Renal pelvis (tissue), 4 donors: ENCODE measurements around the gene RREB1. TPM values are rescaled to one million over a fixed set of nuclear protein-coding genes. Genes with fewer than 3 reads are reported as not detected.

Experiments
- DNase-seq: peaks from one replicate; pipeline ENCODE4 v3.0.0-alpha.2; 2013
- polyA plus RNA-seq, 3 donors: library from polyadenylated mRNA; unstranded; fragments of 120-200 nt; gene quantifications; one replicate each; pipeline ENCODE4 v1.2.1, GENCODE V29; 2013; ENCODE audit not compliant: insufficient read length in 3 of 3

The RREB1 gene
- polyA plus RNA-seq, 3 donors, result 21.8 to 29.0 (median 27.5) TPM

DNA sequence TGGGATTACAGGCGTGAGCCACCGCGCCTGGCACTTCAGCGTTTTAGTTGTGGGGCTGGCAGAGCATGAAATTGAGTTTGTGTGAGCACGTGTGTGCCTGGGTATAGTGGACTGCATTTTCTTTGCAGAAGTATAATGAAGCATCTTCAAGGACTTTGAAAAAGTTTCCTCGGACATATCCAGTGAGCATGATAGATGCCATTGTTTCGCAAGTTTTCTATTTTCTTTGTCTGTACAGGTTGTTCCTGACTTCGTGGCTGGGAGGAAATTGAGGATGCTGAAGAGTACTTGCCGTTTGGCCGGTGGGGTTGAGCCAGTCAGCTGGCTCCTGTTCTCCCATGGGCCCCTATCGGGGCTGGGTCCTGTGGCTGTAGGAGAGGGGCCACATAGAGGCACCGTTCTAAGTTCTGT lies 55.9 kb downstream of the RREB1 start:
- DNase-seq, result no peak

DNA sequence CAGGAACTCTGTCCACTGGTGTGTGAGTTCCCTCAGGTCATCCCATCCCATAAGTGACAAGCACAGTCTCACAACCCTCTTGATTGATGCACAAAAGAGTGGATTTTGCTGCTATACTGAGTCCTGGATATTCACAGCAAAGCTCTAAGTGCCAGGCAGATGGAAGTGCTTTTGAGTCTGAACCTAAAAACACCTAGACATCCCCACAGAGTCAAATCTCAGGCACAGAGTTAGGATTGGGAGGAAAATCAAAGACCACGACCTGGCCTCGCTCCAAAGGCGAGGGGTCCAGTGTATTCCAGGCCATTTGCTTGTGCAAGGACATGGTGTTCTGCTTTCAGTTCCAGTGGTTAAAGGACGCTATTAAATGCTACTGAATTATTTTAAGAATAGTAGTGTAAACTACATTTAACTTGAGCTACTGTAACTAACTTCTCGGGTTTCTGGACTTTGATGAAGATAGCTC lies 56.8 kb downstream of the RREB1 start:
- DNase-seq, result no peak

DNA sequence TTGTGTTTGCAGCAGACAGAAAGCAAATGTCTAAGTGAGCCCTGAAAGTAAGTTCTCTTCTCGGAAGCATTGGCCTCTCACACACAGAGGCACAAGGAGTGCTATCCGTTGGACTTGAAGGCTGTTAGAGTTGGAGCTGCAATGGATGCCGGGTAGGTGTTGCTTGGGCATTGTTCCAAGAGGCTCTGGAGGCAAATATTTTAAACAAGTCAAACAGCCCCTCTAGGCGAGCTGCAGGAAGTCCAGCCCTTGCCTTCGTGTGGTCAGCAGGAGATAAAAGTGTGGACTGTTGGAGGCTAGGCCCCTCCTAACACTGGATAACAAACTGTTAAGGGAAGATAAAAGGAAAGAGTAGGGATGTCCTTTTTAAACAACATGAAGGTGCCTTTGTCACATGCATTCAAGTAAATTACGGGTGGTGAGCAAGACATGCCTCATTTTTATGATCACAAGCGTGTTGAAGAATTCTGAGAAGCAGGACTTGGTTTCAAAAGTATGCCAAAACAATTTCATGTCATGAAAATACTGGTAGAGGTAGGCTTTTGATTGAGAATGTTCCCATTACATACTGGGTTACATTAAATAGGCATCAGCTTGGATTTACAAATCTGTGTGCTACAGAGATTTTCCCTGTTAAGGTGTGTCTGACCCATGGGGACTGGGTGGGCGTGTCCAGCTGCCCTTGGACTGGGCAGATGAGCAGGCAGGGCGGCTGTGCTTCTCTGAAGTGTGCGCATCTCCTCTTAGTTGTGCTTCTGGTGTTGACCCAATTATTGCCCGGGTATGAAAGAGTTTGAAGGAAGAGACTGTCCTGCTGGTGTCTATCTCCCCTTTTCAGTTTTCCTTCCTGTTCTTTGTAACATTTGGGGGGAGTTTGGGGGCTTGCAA lies 57.5 kb downstream of the RREB1 start:
- DNase-seq, result no peak

DNA sequence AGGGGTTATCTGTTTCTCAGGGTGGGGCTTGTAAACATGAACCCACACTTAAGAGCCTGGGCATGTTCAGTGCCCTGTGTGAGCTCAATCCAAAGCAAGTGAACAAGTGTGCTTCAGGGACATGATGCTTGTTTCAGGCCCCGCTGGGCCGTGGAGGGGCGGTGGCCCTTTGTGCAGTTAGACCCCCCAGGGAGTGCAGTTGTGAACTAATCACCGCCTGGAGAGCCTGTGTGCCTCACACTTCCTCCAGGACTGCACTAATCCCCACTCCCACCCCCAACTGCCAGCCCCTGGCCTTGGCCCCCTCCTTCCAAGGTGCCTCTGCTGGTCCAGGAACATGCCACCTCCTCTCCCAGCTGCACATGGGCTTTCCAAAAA lies 58.1 kb downstream of the RREB1 start:
- no peak for DNase-seq

DNA sequence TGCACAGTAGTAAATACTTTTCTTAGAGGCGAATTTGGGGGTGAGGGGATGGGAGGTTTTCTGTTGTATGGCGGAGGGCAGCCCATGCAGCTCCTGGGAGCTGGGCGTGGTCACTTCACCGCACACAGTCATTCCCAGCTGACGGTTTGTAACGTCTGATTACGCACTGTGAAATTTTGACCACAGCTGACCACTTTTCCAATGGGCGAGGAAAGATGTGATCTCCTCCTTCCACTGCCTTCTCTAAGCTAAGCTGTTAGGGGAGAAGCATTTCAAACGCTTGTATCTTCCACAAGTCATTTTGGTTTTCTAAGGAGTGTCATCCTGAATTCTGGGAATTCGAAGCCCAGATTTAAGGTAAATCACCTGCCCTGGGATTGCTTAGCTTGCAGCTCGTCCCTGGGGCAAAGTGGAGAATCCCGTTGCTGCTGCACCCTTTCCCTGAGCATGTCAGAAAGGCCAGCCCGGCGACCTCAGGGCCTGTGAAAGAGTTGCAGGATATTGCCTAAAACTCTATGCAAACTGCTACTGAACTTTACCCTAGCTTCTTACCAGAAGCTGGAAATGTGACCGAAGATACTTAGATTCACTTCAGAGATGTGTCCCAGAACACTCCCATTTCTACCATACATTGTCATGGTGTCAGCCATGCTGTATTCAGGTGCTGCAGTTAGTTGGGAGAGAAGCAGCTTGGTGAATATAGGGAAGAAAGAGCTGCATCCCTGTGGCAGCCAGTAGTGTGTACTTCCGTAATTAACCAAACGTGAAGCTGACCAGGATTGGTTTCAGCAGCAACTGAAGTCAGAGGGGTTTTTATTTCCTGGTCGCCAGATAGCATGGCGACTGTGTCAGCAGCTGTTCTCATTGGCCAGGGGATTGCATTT lies 58.9 kb downstream of the RREB1 start:
- no peak for DNase-seq

DNA sequence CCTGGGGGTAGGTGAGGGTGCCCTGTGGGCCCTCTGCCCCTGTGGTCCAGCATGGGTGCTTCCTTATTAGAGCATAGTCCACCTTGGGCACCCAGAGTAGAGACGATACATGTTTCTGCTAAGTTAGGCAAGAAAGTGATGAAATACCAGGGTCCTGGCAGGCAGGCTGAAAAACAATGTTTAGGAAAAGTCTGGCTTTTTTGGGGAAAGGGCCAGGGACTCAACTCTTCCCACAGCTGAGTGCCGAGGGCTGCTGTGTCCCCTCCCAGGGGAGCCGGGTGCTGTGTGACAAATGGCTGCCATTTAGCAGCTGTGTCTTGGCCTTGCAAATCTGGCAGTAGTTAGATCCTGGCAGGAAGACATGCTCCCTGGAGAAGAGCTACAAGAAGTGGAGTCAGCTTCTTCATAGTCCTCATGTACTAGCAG lies 61.5 kb downstream of the RREB1 start:
- no peak for DNase-seq

DNA sequence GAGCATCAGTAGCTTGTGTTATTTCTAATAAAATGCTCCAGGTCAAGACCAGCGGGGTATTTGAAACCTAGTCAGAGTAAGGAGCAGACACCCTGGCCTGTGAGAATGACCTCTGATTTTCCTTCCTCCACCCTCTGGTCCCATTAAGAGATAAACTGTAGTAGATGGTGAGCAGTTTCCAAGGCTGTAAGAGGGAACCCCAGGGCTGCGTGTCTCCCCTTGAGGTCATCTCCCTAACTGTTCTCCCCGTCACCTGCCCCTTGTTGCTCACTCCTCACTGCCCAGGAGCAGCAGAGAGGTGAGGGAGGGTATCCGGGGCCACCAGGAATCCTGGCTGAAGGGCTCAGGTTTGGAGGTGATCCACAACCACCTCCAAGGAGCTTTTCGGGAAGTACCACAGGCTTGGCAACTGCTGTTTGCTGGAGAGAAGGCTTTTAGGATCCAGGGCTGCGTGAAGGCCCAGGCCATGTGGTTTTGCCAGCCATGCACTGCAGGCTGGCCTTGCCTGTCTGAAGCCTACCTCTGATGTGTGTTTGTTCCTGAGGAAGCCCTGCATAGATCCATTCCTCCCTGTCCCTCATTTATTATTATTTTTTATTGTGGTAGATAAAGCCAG lies 62.5 kb downstream of the RREB1 start:
- DNase-seq, result no peak

DNA sequence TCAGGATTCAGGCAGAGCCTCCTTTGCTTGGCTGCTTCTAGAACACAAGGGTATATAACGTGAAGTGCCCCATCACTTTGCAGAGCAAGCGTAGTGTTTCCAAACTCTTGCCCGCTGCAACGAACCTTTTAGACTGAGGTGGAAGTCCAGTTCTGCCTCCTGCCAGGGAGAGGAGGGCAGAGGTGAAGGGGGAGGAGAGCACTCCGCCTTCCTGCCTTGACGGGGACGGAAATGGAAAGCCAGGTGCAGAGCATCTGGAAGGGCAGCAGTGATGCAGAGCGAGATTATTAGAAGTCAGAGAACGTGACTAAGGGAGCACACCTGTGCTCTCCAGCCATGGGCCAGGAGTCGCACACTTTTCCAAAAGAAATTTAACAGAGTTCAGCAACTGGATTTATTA lies 63.4 kb downstream of the RREB1 start:
- no peak for DNase-seq

DNA sequence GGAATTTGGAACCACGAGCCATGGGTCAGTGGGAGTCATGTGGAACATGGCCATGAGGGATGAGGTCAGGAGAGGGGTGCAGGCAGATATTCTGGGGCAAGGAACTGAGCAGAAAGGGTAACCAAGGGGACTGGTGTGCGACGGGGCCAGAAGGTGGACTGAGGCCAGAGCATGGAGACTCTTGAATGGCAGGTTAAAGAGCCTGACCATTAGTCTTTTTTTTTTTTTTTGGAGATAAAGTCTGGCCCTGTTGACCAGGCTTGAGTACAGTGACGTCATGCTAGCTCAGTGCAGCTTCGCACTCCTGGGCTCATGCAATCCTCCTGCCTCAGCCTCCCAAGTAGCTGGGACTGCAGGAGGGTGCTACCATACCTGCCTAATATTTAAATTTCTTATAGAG lies 64.0 kb downstream of the RREB1 start:
- DNase-seq, result no peak

DNA sequence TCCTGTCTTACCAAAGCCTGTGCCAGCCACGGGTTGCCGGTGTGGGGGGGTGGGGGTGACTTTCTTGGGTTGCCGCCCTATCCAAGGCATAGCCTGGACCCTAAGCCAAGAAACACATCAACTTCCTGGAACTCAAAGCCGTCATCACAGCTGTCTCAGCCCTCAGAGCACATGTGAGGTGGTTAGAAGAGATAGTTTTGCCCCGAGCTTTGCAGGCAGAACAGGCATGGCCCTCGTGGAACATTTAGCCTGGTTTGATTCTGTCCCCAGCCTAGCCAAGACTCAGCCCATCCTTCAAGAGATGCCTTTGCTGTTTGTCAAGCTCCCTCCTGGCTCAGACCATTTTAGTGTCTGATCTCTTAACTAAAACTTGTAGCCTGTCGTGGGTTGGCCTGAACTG lies 64.9 kb downstream of the RREB1 start:
- no peak for DNase-seq

DNA sequence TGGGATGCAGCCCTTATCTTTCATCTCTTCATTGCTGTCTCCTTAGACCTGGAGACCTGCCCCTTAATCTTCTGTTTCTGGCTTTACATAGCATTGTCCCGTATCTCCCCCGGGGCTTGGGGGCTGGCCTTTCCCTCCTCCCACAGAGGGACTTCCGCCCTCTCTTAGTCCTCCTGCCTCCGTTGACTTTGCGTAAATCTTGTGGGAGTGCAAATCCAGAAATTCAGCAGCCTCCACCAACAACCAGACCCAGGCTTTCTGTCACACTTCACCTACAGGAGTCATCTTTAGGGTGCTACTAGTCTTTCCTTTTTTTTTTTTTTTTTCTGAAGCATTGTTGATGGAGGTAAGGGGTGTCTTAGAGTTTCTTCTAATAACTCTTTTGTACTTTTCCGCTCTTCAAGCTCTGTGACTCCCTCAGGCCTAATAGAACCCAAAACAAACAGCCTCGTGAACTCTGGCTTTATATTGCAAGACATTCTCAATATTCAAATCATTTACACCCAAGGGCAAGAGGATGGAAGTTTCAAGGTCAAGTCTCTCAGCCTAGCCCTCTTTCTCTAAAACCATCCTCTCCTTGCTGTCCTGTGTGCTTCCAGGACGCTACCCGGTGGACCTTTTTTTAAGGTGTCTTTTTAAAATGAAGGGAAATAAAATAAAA lies 66.2 kb downstream of the RREB1 start:
- DNase-seq, result no peak

DNA sequence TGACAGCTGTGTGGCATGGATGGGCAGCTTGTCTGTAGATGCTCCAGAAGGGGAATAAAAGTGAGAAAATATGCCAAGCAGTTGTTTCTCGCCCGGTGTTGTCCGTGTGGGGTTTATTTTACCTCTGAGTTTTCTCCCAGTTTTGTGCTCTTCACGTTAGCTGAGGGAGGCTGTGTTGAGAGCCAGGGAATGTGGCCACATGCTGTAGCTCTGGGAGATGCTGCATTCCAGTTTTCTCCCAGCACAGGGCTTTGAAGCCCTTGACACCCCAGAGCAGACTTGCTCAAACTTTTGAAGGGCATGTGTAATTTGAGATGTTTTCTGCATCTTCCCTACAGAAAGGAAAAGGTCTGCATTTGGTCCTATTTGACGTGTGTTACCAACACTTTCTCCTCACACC lies 67.7 kb downstream of the RREB1 start:
- no peak for DNase-seq

DNA sequence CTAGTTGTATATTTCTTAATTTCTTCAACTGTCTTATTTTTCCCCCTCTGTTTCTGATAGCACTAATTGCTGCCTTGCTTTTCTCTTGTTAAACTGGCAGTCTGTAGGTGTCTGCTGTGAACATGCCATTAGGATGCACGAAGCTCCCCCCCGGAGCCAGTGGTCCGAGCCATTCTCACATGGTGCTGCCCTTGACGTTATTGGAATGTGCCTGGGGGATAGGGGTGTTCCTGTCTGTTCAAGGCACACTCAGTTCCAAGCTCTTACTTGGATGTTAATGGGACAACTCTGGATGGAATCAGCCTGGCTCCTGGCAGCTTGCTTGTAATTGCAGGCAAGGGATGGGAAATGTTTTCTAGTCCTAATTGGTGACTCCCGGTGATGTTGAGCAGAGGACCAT lies 68.4 kb downstream of the RREB1 start:
- no peak for DNase-seq

DNA sequence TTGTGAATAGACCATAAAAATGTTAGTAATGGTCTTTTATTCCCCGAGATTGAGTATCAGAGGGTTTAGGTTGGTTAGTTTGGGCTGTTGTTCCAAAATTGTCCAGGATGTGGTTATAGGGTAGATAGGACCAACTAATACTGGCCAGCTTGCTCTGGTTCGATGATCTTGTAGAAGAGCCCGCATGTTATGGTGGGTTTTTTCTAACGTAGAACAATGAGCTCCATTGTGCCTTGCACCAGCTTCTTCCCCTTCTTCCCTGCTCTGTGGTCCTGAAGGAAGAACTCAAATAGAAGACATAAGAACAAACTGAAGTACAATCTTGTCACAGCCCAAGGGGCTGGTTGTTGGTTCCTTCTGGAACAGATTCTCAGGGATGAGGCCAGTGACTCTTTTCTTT lies 70.5 kb downstream of the RREB1 start:
- DNase-seq, result no peak

DNA sequence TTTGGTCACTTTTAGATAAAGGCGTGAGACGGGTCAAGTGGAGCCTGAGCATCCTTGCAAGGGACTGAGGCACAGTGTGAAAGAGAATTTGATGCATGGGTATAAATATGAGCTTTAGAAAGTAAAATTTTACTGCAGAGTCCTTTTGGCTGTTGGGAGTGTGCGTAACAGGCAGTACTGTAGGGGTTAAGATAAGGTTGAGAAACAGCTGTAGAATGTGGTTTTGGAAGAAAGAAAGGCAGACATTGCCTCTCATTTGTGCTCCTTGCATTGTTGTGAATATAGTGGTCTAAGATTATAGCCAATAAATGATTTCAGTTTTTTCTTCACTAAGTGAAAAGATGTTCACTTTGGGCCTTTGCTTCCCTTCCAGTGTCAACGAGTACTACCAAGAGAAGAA lies 73.0 kb downstream of the RREB1 start:
- DNase-seq, result no peak

DNA sequence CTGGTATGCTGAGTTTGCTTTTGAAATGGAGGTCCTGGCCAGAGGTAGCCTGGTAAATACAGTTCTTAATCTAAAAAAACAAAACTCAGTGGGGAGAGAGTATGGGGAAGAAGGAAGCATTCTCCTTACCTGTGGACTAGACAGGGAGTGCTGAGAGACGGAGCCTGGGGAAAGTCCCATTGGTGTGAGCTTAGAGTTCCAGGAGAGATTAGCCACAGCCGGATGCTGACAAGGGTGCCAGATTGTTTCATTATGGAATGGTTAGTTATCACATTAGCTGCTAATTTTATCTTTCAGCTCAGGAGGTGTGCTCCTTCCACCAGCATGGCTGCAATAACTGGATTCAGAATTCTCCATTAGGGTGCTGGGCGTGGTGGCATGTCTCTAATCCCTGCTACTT lies 75.9 kb downstream of the RREB1 start:
- DNase-seq, result no peak

DNA sequence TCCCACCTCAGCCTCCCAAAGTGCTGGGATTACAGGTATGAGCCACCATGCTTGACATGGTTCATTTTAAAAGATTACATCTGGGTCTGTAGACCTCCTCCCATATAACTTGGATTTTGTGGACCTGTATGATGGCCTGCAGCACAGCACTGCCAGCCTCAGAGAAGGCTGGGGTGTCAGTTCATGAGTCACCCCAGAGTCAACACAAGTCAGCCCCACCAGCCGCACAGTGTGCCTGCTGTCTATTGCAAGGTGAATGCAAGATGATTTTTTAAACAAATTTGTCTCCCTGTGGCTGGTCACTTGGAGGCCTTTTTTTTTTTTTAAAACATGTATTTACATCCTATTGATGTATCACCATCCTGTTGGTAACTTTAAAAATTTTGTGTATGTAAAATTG lies 76.7 kb downstream of the RREB1 start:
- DNase-seq, result no peak

DNA sequence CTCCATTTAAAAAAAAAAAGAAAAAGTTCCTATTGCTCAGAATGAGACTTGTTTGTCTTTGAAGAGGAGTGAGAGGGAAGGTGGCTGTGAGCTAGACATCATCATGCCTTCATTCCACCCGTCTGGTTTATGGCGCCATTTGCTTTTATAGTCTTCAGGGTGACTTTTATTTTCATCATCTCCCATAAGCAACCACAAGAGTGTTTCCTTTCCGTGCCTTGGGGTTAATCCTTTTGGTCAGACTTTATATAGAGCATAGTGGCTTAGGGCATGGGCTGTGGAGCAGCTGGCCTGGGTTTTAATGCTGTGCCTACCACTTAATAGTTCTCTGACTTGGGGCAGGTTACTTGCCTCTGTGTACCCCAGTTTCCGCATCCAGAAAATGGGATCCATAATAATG lies 77.8 kb downstream of the RREB1 start:
- no peak for DNase-seq

DNA sequence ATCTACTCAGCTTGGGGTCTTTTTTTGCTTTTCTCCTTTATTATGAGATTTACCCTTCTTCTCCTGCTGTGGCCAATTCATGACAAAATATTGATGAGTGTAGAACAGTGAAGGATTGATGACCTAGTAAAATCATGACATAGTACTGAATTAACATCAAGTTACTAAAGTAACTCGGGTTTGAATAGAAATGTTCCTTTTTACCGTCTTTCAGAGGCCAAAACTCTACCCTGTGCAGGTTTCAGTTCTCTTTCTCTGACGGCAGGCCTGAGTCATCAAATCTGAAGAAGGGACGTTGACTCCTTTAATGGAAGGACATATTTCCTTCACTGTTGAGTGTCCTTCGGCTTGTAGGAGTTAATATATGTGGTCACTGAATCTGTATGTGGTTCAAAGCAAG lies 80.7 kb downstream of the RREB1 start:
- DNase-seq, result no peak

DNA sequence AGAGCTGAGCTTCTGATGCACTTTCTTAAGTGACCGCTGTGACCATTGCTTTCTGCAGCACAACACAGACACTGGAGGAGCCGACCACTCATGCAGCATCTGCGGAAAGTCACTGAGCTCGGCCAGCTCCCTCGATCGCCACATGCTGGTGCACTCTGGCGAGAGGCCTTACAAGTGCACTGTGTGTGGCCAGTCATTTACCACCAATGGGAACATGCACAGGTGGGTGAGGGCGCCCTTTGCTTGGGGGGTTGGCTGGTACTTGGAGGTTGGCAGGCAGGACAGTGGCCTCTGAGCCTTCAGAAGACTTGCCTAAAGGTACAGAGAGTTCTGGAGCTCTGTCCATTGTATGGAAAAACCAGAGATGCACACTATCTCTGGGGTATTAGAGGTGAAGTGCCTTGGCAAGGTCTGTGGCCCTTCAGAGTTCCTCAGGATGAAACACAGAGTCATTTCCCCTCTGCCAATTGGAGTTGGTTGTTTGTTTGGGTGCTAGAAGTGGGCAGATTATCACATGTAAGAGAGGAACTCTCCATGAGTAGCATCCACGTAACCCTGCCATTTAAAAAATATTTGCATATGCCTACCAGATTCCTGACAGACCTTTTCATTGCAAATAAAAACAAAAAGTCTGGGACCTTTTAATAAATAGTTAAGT lies 81.5 kb downstream of the RREB1 start:
- DNase-seq, result no peak

DNA sequence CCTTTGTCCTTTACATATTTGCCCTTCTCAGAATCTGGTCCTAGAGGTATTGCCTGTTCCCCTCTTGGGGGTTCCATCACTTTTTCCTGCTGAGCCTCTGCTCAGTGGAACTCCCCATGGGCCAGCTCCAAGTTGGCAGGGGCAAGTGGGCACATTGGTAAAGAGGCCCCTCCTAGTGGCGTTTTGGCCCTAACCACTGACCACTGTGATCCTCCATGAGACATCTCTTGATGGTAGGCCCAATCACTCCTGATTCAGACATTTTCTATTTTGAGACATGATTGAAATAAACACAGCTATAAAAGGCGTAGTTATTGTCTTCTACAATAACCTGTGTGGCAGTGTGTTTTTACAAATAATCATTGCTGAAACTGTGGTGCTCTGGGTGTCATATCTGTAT lies 83.0 kb downstream of the RREB1 start:
- no peak for DNase-seq

DNA sequence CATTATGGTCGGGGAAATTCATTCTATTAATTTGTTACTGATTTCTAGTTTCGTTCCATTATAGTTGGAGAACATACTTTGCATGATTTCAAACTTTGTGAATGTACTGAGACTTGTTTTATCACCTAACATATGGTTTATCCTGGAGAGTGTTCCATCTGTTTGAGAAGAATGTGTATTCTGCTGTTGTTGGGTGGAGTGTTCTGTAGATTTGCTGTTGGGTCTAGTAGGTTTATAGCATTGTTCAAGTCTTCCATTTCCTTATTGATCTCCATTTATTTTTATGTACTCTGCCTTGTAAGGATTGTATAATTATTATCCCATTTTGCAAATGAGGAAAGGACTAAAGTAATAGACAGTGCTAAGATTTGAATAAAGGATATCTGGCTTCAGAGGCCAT lies 85.4 kb downstream of the RREB1 start:
- DNase-seq, result no peak
